ENCODE results near the gene RSL24D1. TPM values are rescaled to one million over a fixed set of nuclear protein-coding genes. Genes with fewer than 3 reads are reported as not detected.

The RSL24D1 gene
- total RNA-seq, 1 experiment from 2014 or later: 43.5 TPM

DNA sequence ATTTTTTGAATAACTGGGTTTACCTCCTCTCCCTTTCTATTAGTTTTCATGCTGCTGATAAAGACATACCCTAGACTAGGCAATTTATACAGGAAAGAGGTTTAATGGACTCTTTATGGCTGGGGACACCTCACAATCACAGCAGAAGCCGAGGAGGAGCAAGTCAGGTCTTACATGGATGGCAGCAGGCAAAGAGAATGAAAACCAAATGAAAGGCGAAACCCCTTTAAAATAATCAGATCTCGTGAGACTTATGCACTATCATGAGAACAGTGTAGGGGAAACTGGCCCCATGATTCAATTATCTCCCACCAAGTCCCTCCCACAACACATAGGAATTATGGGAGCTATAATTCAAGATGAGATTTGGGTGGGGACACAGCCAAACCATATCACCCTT, 2.0 kb upstream of the RSL24D1 start:
- intact Hi-C loops (cut with micrococcal nuclease): loop anchor here (5.0 kb wide), 1 partner anchor 94 kb away; no protein-coding TSS in a partner anchor
- ATAC-seq (no peak), DNase-seq (no peak)
- Histone ChIP-seq H3K9me2 (replicated peaks; ENCODE audit: low read length) (no peaks in the 10 kb centered on the region), H3F3A (ENCODE audit: low read length, unreplicated experiment) (no peaks in the 10 kb centered on the region), H3K4me1 (ENCODE audit: insufficient read depth, low read length) (peaks cover 24% of the 10 kb centered on the region), H4K20me1 (ENCODE audit: low read length) (peaks cover 23% of the 10 kb centered on the region), H3K27me3 (ENCODE audit: low read length) (no peaks in the 10 kb centered on the region), H2AFZ (ENCODE audit: low read length) (no peak overlapping the region), H3K4me2 (ENCODE audit: low read length) (no peak overlapping the region), H3K4me3 (ENCODE audit: low read length) (no peak overlapping the region), H3K9me3 (ENCODE audit: low read length) (no peaks in the 10 kb centered on the region), H3K79me2 (ENCODE audit: low read length) (peaks cover 31% of the 10 kb centered on the region), H3K9ac (ENCODE audit: low read length) (no peak overlapping the region), H3K36me3 (ENCODE audit: low read depth, low read length) (no peaks in the 10 kb centered on the region), H3K27ac (ENCODE audit: low read length) (no peak overlapping the region)
- TF ChIP-seq EZH2phosphoT487 (IDR thresholded peaks at IDR 0.05; ENCODE audit: borderline replicate concordance, low read length) (no peak), EZH2 (IDR thresholded peaks at IDR 0.05; ENCODE audit: low read length, unreplicated experiment) (no peak)
- TF ChIP-seq, protein P1, sequence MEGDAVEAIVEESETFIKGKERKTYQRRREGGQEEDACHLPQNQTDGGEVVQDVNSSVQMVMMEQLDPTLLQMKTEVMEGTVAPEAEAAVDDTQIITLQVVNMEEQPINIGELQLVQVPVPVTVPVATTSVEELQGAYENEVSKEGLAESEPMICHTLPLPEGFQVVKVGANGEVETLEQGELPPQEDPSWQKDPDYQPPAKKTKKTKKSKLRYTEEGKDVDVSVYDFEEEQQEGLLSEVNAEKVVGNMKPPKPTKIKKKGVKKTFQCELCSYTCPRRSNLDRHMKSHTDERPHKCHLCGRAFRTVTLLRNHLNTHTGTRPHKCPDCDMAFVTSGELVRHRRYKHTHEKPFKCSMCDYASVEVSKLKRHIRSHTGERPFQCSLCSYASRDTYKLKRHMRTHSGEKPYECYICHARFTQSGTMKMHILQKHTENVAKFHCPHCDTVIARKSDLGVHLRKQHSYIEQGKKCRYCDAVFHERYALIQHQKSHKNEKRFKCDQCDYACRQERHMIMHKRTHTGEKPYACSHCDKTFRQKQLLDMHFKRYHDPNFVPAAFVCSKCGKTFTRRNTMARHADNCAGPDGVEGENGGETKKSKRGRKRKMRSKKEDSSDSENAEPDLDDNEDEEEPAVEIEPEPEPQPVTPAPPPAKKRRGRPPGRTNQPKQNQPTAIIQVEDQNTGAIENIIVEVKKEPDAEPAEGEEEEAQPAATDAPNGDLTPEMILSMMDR (conservative IDR thresholded peaks at IDR 0.05; ENCODE audit: low read depth, low read length): no peak
- ChIA-PET POLR2A (ENCODE audit: unreplicated experiment) (no interaction called here), CTCF (no interaction called here)
- no TSS peak for BruUV-seq (replicated peaks)

DNA sequence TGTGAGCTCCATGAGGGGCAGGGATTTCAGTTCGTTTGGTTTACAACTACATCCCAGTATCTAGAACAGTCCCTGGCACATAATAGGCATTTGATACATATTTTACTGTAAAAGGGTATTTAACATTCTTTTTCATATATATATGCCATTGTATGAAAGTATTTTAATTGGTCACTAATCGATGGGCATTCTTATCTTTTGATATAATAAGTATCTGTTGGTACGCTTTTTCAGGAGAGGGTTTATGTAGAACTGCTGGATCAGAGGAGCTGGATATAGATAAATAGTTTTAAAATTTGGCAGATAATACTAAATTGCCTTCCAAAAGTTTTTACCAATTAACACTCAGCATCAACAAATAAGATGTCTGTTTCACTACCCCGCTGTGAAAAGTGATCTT, 978 bp upstream of the RSL24D1 start:
- Histone ChIP-seq H3F3A (ENCODE audit: low read length, unreplicated experiment) (no peaks in the 10 kb centered on the region), H3K36me3 (ENCODE audit: low read depth, low read length) (peaks cover under 1% of the 10 kb centered on the region; the same call in 1 of the 2 replicates), H4K20me1 (ENCODE audit: low read length) (peaks cover 29% of the 10 kb centered on the region), H3K9ac (ENCODE audit: low read length) (peak overlapping the region; percentile 90), H3K79me2 (ENCODE audit: low read length) (peaks cover 41% of the 10 kb centered on the region), H2AFZ (ENCODE audit: low read length) (peak overlapping the region; percentile 96), H3K4me3 (ENCODE audit: low read length) (peak overlapping the region; percentile 91), H3K4me2 (ENCODE audit: low read length) (peak overlapping the region; percentile 96), H3K4me1 (ENCODE audit: insufficient read depth, low read length) (peaks cover 24% of the 10 kb centered on the region), H3K27me3 (ENCODE audit: low read length) (no peaks in the 10 kb centered on the region), H3K9me2 (replicated peaks; ENCODE audit: low read length) (no peaks in the 10 kb centered on the region), H3K9me3 (ENCODE audit: low read length) (no peaks in the 10 kb centered on the region), H3K27ac (ENCODE audit: low read length) (no peak overlapping the region)
- ChIA-PET POLR2A (ENCODE audit: unreplicated experiment) (interaction anchor here (0.7 kb wide), 1 partner anchor 457 kb away, joined by 5 read pairs; no protein-coding TSS in a partner anchor), CTCF (no interaction called here)
- TF ChIP-seq, protein P1 (conservative IDR thresholded peaks at IDR 0.05; ENCODE audit: low read depth, low read length): no peak
- TF ChIP-seq EZH2phosphoT487 (IDR thresholded peaks at IDR 0.05; ENCODE audit: borderline replicate concordance, low read length): no peak
- TF ChIP-seq EZH2 (IDR thresholded peaks at IDR 0.05; ENCODE audit: low read length, unreplicated experiment): no peak
- intact Hi-C loops (cut with micrococcal nuclease): loop anchor here (5.0 kb wide), 1 partner anchor 95 kb away; no protein-coding TSS in a partner anchor
- DNase-seq (no peak), ATAC-seq (no peak)
- BruUV-seq (replicated peaks): no TSS peak

DNA sequence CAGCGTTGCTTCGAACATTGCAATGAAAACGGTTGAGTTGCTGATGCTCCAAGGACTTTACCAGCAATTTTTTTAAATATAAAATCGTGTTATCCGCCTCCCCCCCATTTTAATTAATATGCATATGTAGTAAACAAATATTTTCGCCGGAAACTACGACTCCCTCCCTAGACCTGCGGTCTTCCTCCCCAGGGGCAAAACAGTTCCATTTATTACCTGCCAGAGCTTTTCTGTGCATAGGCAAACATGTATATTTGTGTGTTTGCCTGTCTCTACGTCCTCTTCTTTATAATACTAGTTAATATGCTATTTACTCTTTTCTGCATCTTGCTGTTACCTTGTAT, 593 bp upstream of the RSL24D1 start:
- Histone ChIP-seq H3K4me1 (ENCODE audit: insufficient read depth, low read length) (peaks cover 24% of the 10 kb centered on the region), H3K4me2 (ENCODE audit: low read length) (peak overlapping the region; percentile 96), H3K9me2 (replicated peaks; ENCODE audit: low read length) (no peaks in the 10 kb centered on the region), H2AFZ (ENCODE audit: low read length) (peak overlapping the region; percentile 96), H3F3A (ENCODE audit: low read length, unreplicated experiment) (no peaks in the 10 kb centered on the region), H3K36me3 (ENCODE audit: low read depth, low read length) (peaks cover 5% of the 10 kb centered on the region; the same call in 1 of the 2 replicates), H3K9me3 (ENCODE audit: low read length) (no peaks in the 10 kb centered on the region), H3K79me2 (ENCODE audit: low read length) (peaks cover 45% of the 10 kb centered on the region), H3K27ac (ENCODE audit: low read length) (peak overlapping the region; percentile 65), H3K9ac (ENCODE audit: low read length) (peak overlapping the region; percentile 90), H3K27me3 (ENCODE audit: low read length) (no peaks in the 10 kb centered on the region), H4K20me1 (ENCODE audit: low read length) (peaks cover 29% of the 10 kb centered on the region), H3K4me3 (ENCODE audit: low read length) (peak overlapping the region; percentile 91)
- CTCF ChIA-PET: interaction anchor here (0.6 kb wide), 1 partner anchor 13 kb away, joined by 3 read pairs; no protein-coding TSS in a partner anchor
- DNase-seq (no peak), ATAC-seq (0 out of 2 replicates have a peak, but pooled peaks have one; percentile 3)
- no peak for TF ChIP-seq EZH2 (IDR thresholded peaks at IDR 0.05; ENCODE audit: low read length, unreplicated experiment)
- TF ChIP-seq, protein P1 (conservative IDR thresholded peaks at IDR 0.05; ENCODE audit: low read depth, low read length): 0 out of 2 replicates have a peak, but pooled peaks have one; percentile 5
- POLR2A ChIA-PET (ENCODE audit: unreplicated experiment): no interaction called here
- intact Hi-C loops (cut with micrococcal nuclease): loop anchor here (5.0 kb wide), 1 partner anchor 95 kb away; no protein-coding TSS in a partner anchor
- no TSS peak for BruUV-seq (replicated peaks)

Data from PC-3 (cell line).